ENCODE measurements around the gene PTMS.
"Not testable (repeated sequence)": the region's sequence is repeated elsewhere in the genome, so short reads cannot be mapped to it uniquely, and the experiment has no call there.

The PTMS gene, protein sequence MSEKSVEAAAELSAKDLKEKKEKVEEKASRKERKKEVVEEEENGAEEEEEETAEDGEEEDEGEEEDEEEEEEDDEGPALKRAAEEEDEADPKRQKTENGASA

DNA sequence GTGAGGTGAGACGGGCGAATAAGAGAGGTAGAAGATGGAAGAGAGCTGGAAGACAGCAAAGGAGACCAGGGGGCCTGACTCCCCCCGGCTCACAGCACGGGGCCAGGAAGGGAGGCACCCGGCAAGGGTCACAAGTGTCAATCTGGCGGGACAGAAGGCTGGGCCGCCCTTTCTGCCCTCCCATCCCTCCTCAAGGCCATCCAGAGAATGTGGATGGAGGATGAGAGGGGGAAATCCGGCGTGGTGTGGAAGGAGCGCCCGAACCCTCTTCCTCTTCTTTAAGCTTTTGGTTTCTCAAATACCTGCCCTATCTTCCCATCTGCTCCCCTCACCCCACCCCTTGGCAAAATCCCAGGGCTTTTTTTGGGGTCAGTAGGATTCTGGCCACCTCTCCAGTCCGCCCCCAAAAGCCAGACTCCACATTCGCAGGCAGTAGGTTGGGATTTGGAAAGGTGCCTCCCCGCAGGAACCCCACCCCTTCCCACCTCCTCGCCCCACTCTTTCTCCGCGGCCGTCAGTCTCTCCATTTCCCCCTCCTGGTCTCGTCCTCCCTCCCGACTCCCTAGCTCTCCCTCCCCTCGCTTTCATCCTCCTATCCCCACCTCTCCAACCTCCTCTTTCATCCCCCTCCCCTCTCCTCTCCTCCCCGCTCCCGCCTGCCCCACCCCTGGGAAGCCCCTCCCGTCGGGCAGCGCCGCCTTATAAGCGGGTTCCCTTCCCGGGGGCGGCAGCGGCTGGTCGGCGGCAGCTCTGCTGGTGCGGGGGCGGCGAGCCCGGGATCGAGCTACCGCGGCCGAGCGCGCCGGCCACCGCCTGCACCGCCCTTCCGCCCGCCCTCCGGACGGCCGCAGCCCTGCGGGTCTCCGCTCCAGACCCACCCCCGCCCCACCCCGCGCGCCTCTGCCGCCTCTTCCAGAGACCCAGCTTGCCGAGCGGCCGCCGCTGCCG is at the start of gene PTMS:
Gene PTMS (plus strand): TSS at position 730 of the 948 bp plus-strand sequence. CDS start 343 bp downstream, outside the sequence.
- peak; percentile 96 for DNase-seq (ENCODE audit: low spot score)
- FAIRE-seq, result peak; percentile 92

GRCh38 chr12:6716874-6717437 is 49.2 kb upstream of the PTMS start:
- FAIRE-seq (no peak), DNase-seq (ENCODE audit: low spot score) (no peak)

GRCh38 chr12:6722863-6723262 is 43.3 kb upstream of the PTMS start:
- FAIRE-seq, result no peak
- DNase-seq (ENCODE audit: low spot score), result no peak

GRCh38 chr12:6723607-6724408 is 42.4 kb upstream of the PTMS start, which contains the start of gene COPS7A:
Gene COPS7A, plus strand, starts transcription at chr12:6724046. Its CDS starts 611 bp downstream, at chr12:6724657.
- DNase-seq (ENCODE audit: low spot score) (peak; percentile 99), FAIRE-seq (peak; percentile 99)

GRCh38 chr12:6724409-6724797 is 41.8 kb upstream of the PTMS start:
- FAIRE-seq, result no peak
- DNase-seq (ENCODE audit: low spot score), result peak; percentile 39

DNA sequence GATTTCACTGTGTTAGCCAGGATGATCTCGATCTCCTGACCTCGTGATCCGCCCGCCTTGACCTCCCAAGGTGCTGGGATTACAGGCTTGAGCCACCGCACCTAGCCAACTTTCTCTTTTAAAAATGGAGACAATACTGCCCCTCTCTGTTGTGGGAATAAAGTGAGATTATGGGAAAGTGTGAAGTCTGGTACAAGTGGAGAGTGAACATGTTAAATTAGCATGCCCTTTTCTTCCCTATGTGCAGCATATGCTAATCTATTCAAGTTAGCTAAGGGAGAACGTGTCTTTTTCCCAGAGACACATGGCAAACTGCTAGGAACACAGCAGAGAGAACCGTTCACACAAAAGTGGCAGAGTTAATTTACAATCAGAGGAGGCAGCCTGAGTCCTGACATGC is 40.8 kb upstream of the PTMS start:
- DNase-seq (ENCODE audit: low spot score), result no peak
- no peak for FAIRE-seq

DNA sequence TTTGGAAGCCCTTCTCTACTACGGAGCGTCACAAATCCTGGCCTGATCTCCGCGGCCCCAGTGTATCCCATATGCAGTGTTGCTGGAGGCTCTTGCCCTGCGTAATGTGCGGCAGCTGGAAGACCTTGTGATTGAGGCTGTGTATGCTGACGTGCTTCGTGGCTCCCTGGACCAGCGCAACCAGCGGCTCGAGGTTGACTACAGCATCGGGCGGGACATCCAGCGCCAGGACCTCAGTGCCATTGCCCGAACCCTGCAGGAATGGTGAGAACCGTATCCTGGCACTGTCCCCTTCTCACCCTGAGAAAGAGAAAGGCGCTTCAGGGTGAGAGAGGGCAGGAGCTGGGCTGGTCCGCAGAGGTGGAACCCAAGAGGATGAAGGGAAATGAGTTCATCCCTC is 37.0 kb upstream of the PTMS start:
- DNase-seq (ENCODE audit: low spot score) (no peak), FAIRE-seq (no peak)

DNA sequence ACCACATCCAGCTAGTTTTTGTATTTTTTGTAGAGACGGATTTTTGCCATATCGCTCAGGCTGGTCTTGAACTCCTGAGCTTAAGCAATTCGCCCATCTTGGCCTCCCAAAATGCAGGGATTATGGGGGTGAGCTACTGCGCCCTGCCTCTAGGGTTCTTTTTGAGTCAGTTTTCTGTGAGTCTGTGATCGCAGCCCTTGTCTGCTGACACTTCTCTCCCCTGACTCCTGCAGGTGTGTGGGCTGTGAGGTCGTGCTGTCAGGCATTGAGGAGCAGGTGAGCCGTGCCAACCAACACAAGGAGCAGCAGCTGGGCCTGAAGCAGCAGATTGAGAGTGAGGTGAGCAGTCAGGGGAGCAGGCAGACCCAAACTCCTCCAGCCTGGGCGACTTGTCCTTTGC is 36.0 kb upstream of the PTMS start:
- FAIRE-seq (no peak), DNase-seq (ENCODE audit: low spot score) (no peak)

- FAIRE-seq, result peak; percentile 66
- DNase-seq (ENCODE audit: low spot score), result no peak
These were observed 31.4 kb upstream of the PTMS start for GRCh38 chr12:6734506-6735387.

DNA sequence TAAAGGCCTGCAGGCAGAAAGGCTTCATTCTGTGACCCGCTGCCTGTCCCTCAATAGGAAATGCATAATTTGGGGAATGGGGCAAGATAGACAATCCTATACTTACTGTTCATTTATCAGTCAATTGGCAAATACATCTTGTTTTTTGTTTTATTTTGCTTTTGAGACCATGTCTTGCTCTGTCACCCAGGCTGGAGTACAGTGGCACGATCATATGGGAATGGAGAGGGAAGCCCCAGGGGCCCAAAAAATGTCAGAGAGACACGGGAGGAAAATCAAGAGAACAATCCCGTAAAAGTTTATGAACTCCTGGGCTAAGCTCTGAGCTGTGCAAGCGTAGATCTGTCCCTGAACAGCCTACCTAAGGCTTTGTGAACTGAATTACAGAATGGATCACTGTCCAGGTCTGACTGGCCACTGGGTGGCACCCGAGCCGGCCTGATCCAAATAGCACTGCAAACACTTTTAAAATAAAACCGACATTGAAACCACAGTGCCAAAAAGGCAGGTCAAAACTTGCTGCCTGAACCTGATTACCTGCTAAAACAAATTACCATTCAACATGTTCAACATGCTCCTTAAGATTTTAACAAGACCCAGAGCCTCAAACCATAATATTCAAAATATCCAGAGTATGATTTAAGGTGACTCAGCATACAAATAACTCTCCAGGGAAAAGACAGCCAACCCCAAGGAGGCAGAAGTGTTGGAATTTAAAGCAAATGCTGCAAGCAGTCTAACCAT is 30.5 kb upstream of the PTMS start:
- peak; percentile 72 for DNase-seq (ENCODE audit: low spot score)
- FAIRE-seq, result peak; percentile 72

DNA sequence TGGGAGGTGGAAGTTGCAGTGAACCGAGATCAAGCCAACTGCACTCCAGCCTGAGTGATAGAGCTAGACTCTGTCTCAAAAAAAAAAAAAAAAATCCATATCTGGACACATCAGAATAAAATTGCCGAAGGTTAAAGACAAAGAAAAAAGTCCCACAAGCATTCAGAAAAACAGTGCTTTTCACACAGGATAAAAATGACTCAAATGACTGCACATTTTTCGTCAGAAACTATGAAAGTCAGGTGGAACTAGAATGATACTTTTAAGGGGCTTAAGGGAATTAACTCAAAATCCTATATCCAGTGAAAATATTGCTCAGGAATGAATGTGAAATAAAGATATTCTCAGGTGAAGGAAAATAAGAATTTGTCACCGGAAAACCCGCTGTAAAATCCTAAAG is 29.4 kb upstream of the PTMS start:
- FAIRE-seq (no peak), DNase-seq (ENCODE audit: low spot score) (no peak)

DNA sequence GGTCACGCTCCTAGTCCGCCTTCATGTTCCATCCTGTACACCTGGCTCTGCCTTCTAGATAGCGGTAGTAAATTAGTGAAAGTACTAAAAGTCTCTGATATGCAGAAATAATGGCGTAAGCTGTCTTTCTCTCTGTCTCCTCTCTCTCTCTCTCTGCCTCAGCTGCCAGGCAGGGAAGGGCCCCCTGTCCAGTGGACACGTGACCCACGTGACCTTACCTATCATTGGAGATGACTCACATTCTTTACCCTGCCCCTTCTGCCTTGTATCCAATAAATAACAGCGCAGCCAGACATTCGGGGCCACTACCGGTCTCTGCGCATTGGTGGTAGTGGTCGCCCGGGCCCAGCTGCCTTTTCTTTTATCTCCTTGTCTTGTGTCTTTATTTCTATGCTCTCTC is 24.1 kb upstream of the PTMS start:
- not testable (repeated sequence) for FAIRE-seq; DNase-seq (ENCODE audit: low spot score)

DNA sequence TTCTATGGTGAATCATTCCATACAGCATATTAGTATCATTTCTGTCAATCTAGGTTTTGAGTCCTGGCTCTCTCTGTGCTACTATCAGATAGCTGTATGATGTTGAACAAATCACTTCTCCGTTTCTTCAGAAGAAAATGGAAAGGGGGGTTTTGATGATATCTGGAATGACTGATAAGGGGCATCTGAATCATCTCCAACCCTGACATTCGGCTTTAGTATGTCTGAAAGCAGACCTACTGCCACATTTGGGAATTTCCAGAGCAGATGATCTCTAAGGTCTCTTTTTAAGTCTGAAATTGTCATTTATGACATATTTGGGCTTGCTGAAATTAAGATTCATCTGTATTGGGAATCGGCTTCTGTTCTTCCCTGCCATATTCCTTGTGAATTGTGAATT is 23.3 kb upstream of the PTMS start:
- FAIRE-seq, result peak; percentile 76
- DNase-seq (ENCODE audit: low spot score), result no peak

DNA sequence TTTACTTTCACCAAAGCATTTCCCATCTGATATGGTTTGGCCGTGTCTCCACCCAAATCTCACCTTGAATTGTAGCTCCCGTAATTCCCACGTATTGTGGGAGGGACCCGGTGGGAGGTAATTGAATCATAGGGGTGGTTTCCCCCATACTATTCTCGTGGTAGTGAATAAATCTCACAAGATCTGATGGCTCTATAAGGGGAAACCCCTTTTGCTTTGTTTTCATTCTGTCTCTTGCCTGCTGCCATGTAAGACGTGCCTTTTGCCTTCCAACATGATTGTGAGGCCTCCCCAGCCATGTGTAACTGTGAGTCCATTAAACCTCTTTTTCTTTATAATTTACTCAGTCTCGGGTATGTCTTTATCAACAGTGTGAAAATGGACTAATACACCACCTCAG is 22.9 kb upstream of the PTMS start:
- DNase-seq (ENCODE audit: low spot score); FAIRE-seq: not testable (repeated sequence)

GRCh38 chr12:6745741-6746525 is 20.2 kb upstream of the PTMS start:
- FAIRE-seq (no peak), DNase-seq (ENCODE audit: low spot score) (no peak)

- DNase-seq (ENCODE audit: low spot score) (no peak), FAIRE-seq (no peak)
These were observed 18.9 kb upstream of the PTMS start for GRCh38 chr12:6747216-6747615.

- FAIRE-seq, result no peak
- no peak for DNase-seq (ENCODE audit: low spot score)
These were observed 17.4 kb upstream of the PTMS start for GRCh38 chr12:6748761-6749160.

DNA sequence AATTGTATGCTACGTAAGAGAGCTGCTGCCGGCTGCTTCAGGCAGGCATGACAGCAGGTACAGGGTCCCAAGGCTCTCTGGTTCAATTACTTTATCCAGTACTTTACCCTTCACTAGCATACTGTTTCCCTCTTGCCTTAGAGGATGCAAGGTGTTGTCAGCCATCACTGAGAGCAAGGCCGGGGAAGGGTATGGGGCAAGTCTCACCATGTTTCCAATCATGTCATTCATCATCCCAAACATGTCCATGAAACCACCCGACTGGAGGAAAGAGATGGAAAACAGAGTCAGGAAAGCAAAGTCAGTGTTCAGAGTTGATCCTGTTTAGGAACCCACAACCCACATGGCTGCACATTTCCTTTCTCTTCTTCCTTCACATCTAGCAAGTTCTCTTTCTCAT is 15.7 kb upstream of the PTMS start:
- DNase-seq (ENCODE audit: low spot score), result no peak
- no peak for FAIRE-seq

DNA sequence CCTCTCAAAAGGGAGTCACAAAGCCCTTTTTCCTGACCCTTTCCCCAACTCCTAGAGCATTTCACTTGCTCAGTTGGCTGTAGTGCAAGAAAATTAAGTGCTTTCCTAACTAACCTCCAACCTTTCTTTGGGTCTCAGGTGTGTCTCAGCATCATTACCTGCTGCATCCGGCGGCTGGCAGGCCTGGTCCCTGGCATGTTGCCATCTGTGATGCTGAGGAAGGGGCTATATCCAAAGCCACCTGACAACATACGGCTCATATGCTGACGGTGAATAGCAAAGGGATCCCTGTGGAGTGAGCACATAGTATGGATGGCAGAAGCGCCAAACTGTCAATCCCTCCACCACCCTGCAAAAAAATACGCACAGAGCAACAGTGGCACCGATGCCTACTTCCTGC is 14.4 kb upstream of the PTMS start:
- no peak for DNase-seq (ENCODE audit: low spot score)
- peak; percentile 50 for FAIRE-seq

Data from urothelium cell line (cell line).